Measurements from ENCODE around the gene CALM1.

DNA sequence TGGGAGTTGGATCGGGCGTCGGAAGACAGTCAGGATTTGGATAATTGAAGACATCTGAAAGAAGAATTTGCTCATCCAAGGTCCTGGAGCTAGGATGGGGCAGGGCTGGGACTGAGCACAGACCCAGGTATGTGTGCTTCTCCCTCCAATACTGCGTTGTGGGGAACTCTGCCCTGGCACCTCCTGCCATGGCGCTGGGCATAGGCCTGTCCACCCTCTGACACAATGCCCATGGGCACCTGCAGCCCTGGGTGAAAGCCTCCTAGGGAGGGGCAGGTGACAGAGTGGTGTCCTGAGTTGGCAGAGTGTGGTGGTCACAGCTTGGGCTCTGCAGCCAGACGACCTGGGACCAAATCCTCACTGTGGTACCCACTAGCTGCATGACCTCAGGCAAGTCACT, 53.3 kb downstream of the CALM1 start:
- TF ChIP-seq, protein P1, sequence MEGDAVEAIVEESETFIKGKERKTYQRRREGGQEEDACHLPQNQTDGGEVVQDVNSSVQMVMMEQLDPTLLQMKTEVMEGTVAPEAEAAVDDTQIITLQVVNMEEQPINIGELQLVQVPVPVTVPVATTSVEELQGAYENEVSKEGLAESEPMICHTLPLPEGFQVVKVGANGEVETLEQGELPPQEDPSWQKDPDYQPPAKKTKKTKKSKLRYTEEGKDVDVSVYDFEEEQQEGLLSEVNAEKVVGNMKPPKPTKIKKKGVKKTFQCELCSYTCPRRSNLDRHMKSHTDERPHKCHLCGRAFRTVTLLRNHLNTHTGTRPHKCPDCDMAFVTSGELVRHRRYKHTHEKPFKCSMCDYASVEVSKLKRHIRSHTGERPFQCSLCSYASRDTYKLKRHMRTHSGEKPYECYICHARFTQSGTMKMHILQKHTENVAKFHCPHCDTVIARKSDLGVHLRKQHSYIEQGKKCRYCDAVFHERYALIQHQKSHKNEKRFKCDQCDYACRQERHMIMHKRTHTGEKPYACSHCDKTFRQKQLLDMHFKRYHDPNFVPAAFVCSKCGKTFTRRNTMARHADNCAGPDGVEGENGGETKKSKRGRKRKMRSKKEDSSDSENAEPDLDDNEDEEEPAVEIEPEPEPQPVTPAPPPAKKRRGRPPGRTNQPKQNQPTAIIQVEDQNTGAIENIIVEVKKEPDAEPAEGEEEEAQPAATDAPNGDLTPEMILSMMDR (conservative IDR thresholded peaks at IDR 0.05): no peak
- TF ChIP-seq ZFX (IDR thresholded peaks at IDR 0.05): no peak
